Activated CD4-positive, alpha-beta T cell treated with anti-CD3 and anti-CD28 coated beads for 1 hour (primary cell): ENCODE results near the gene ZNF385C.
"Not testable (repeated sequence)": the region's sequence is repeated elsewhere in the genome, so short reads cannot be mapped to it uniquely, and the experiment has no call there.

ENCODE experiments used
- DNase-seq: peaks from one replicate; pipeline ENCODE4 v3.0.0-alpha.2; 2020

Gene ZNF385C, protein sequence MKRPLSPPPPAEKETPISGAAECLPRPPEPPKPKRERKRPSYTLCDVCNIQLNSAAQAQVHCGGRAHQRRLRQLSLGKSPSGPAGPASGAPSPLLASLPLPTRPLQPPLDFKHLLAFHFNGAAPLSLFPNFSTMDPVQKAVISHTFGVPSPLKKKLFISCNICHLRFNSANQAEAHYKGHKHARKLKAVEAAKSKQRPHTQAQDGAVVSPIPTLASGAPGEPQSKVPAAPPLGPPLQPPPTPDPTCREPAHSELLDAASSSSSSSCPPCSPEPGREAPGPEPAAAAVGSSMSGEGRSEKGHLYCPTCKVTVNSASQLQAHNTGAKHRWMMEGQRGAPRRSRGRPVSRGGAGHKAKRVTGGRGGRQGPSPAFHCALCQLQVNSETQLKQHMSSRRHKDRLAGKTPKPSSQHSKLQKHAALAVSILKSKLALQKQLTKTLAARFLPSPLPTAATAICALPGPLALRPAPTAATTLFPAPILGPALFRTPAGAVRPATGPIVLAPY

DNA sequence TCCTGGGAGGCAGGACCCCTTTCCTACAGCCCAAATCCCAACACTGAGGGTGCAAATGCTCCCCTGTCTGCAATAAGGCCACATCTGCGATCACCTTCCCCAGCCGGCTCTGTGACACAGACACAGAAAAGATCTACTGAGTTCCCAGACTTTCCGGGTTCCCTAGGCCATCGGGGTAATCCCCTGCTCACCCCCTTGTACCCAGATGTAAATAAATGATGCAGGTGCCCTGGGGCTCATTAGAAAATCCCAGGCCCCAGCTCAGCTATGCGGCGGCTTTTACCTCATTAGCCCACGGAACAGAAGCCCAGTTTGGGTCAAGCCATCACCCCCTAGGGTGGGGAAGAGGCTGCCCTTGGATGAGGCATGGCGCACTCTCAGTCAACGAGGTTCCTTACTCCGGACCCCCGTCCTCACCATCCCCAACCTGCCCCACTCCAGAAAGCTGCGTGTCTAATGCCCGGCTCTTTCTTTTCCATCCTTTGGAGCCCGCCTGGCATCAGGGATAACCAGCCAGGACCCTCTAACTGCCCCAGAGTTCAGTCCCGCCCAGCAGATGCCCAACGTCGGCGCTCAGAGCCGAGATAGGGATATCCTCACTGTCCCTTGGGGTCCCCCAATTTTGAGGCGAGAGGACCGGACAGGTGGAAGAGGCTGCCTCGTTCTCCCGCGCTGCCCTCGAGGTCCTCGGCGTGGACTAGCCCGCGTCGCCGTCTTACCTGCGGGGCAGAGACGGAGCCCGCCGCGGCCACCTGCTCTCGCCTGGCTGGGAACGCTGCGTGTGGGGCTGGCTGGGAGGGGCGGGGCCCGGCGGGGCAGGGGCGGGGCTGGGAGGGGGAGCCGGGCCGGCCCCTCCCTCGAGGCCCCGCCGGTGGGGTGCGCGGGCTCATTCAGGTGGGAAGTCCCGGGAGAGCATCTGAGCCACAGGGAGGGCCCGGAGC is at the start of gene ZNF385C:
Gene ZNF385C (minus strand): TSS at position 783 of the 941 bp plus-strand sequence. CDS start 35,417 bp downstream, outside the sequence.
- DNase-seq: peak; percentile 35

DNA sequence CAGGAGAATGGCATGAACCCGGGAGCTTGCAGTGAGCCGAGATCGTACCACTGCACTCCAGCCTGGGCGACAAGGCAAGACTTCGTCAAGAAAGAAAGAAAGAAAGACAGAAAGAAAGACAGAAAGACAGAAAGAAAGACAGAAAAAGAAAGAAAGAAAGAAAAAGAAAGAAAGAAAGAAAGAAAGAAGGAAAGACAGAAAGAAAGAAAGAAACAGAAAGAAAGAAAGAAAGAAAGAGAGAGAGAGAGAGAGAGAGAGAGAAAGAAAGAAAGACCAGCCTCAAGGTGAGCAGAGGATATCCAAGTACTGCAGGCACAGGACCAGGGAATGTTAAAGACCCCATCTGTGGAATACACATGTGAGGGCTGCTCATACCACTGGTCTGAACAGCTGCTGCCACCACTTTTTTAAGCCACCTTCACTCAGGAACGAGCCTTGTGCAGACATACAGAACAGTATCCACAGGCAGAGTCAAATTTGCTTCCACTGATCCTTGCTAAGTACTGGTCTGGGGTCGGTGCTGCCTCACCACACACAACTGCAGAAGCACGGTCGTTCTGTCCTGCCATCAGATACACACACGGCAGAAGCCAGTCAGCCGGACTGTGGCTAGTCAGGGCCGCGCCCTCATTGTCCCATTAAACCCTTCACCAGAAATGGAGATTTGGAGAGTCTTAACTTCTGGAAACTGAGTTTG is 48.8 kb upstream of the ZNF385C start:
- no peak for DNase-seq

DNA sequence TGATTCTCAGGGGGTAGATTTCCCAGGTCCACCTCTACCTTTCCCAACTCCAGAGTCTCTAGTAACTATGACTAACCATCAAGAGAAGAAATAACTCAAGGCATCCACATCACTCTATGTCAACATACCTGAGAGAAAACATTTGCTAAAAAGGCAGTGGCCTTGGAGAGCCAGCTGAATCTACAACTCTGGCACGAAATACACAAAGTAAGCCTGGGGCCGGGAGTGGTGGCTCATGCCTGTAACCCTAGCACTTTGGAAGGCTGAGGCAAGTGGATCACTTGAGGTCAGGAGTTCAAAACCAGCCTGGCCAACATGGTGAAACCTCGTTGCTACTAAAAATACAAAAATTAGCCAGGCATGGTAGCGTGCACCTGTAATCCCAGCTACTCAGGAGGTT is 44.9 kb upstream of the ZNF385C start:
- not testable (repeated sequence) for DNase-seq

DNA sequence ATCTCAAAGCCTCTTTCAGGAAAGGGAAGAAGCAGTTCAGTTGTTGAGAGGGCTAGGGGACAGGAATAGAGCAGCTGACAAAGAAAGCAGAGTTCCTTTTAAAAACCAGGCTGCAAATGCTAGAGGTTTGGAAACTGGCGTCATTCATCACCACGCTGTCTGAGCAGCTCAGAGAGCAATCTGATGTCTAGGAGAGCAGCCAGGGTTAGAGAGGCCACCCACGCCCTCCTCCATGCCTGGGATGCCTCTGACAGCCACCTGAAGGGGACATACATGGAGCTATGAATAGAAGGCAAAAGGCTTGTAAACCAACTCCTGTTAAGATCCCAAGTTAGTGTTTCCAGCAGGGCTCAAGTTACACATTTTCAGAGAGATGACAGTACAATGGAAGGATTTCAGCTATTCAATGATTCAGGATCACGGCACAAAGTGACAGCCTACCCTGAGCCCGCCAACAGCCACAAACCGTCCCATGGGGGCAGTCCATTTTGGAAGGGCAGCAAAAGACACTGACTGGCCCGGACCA is 44.2 kb upstream of the ZNF385C start:
- no peak for DNase-seq

DNA sequence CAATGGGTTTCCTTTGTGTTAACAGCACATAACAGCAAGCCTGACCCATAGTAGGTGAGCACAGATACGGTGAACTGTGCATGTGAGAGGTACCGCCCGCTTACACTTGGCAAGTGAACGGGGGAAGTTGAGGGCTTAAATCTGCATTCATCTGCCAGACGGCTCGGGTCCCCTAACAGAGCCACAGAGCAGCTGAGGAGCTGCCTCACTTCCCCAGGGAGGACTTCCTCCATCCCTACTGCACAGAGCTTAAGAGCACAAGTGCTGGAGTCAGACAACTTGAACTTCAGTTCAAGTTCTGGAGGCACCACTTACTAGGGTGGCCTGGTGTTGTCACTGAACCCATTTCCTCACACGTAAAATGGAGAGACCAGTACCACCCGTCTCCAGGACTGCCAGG is 43.1 kb upstream of the ZNF385C start:
- no peak for DNase-seq

- DNase-seq: not testable (repeated sequence)
Observed at GRCh38 chr17:42140690-42141089, 42.4 kb upstream of the ZNF385C start.

- no peak for DNase-seq
Observed at GRCh38 chr17:42138749-42139492, 40.6 kb upstream of the ZNF385C start.

DNA sequence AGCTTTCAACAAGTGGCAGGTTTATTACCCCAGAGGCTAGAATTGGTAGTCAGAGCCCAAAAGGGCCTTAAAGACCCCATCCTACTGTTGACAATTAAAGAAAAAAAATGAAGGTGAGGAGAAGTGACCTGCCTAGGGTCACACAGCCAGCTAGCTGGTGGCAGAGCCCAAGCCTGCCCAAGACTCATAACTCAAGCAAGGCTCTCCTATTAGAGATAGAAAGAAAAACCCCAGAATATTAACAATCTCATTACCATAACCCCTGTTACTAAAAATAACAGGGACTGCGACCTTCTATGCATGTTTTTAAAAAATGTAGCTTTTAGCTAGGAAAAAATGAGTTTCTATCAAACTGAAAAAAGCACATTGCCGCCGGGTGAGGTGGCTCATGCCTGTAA is 38.4 kb upstream of the ZNF385C start:
- no peak for DNase-seq

GRCh38 chr17:42135664-42136653 is 37.7 kb upstream of the ZNF385C start:
- DNase-seq: no peak

- DNase-seq: no peak
Observed at GRCh38 chr17:42135151-42135550, 36.9 kb upstream of the ZNF385C start.

GRCh38 chr17:42133461-42134041 is 35.3 kb upstream of the ZNF385C start:
- DNase-seq: no peak

DNA sequence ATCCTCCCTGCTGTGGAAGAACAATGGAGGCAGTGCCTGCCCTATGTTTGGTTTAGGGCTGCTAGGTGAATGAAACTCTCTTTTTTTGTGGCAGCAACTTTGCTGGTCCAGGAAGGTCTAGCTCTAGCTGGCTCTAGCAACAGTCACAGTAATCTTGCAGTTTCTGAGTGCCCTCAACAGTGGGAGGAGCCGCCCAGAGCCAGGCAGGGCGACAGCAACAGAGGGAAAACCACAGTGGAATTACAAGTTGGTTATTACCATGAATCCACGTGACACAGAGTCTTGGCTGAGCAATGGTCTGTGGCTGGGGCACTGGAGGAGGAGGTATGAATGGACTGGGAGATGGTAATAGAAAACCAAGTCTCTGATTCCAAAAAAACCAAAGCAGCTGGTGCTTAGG is 34.7 kb upstream of the ZNF385C start:
- no peak for DNase-seq

DNA sequence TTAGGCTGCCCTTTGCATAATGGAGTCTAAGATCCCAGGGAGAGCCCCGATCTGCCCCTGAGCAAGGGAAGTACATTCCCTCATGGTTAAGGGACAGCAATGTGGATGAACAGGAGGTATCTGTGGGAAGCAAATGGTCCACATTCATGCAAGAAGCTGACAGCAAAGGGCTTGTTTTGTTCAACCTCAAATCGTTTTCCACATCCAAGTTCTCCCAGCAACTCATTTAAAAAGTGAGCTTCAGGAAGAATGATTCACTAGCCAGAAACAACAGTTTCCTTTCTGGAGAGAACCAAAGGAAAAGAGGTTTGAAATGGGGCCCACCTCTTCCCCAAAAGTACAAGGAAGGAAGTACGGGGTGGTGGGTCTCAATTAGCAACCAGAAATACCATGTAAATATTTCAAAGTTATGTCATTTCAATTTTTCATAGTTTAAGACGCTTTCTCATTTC is 33.7 kb upstream of the ZNF385C start:
- no peak for DNase-seq

DNA sequence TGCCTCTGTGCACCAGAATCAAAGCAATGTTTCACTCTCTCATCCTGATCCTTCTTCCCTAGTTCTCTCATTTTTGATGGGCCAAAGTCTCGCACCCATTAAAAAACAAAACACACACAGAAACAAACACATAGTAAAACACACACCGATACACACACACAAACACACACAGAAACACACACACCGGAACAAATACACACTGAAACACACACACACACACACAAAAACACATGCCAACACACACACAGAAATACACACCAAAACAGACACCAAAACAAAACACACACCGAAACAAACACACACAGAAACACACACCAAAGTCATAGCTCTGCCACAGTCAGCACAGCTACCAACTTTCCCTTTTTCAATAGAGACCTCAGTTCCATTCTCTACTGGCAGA is 33.0 kb upstream of the ZNF385C start:
- DNase-seq: no peak

- no peak for DNase-seq
Observed at GRCh38 chr17:42130310-42130936, 32.1 kb upstream of the ZNF385C start.

DNA sequence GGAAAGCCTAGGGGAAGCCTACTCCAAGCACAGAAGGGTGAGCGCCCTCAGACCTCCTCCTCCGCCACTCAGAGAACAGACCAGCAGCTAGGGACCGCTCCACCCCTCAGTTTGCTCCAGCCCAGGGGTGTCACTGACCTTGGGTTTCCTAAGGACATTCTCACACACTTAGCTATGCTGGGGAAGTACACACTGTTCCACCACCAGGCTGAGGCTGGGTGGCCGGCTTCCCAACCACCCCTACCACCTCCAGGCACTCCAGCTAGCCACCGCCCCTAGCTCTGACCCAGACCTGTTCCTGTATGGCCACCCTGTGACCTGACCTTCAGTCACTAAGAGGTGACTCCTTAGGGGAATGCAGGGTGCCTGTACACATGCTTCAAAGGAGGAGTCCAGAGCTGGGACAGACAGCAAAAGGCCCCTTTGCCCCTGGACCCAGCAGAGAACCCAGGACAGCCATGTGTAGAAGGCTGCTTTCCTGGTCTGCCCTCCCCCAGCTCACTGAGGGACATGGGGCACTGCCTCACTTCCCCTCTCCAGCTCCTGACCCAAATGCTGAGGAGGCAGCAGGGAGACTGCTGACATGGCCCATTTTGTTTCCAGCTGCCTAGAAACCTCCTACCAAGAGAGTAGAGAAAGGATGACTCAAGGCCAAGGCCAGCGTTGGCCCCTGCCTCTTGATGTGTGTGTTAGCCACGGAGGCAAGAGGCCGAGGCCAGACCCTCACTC is 31.0 kb upstream of the ZNF385C start:
- no peak for DNase-seq

DNA sequence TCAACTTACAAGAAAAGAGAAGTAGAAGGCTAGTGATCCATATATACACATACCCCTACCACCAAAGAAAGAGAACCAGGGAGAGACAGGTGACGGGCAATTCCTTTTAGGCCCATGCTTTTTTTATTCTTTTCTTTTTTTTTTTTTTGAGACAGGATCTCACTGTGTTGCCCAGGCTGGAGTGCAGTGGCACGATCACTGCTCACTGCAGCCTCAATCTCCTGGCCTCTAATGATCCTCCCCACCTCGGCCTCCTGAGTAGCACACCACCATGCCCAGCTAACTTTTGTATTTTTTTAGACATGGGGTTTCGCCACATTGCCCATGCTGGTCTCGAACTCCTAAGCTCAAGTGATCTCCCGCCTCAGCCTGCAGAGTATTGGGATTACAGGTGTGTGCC is 29.1 kb upstream of the ZNF385C start:
- DNase-seq: no peak

- DNase-seq: no peak
Observed at GRCh38 chr17:42126836-42127235, 28.6 kb upstream of the ZNF385C start.

GRCh38 chr17:42125565-42125964 is 27.3 kb upstream of the ZNF385C start:
- DNase-seq: no peak
